IMR-90 (cell line): ENCODE results near the gene KIFC3. TPM values are rescaled to one million over a fixed set of nuclear protein-coding genes. Genes with fewer than 3 reads are reported as not detected.

ENCODE experiments used
- ATAC-seq: fragments of 200-7000 bp; cut with Tn5 transposase; 2 replicates; pipeline ENCODE4 v1.9.1; 2020; ENCODE audit warnings: low read depth, mild to moderate bottlenecking, moderate library complexity
- BruUV-seq: library from RNA; stranded (reverse); fragments of 400-500 nt; replicated peaks from 2 replicates; lab custom pipeline; 2021; lab: Mats Ljungman, UMichigan
- CTCF ChIA-PET: fragments of 300-600 bp; formaldehyde crosslinking; extraction: SDS; loops from one replicate; lab custom pipeline; 2021; ENCODE audit warnings: antibody characterized with exemption; lab: Yijun Ruan, JAX
- POLR2A ChIA-PET: fragments of 300-600 bp; sonication (Branson Sonifier 250); formaldehyde crosslinking; loops from one replicate; lab custom pipeline; 2022; ENCODE audit warnings: antibody characterized with exemption; ENCODE audit not compliant: unreplicated experiment; lab: Charles Lee
- DNase-seq: peaks from one replicate; pipeline ENCODE4 v3.0.0; 2013
- H2AFZ ChIP-seq: replicated peaks from 2 replicates; pipeline ENCODE3; 2013; ENCODE audit warnings: low read length, mild to moderate bottlenecking; ENCODE audit not compliant: poor library complexity
- H2AK5ac ChIP-seq: 2 replicates; pipeline ENCODE4 v1.6.1; 2013; ENCODE audit warnings: low read depth, low read length, inconsistent platforms
- H2AK9ac ChIP-seq: replicated peaks from 2 replicates; pipeline ENCODE3; 2013; ENCODE audit warnings: mild to moderate bottlenecking, low read depth, low read length, moderate library complexity; ENCODE audit not compliant: poor library complexity
- H2BK120ac ChIP-seq: 2 replicates; pipeline ENCODE4 v1.6.1; 2013; ENCODE audit warnings: low read depth, low read length, inconsistent platforms
- H2BK15ac ChIP-seq: 3 replicates; pipeline ENCODE4 v1.6.1; 2013; ENCODE audit warnings: low read depth, low read length, inconsistent platforms
- H2BK20ac ChIP-seq: 2 replicates; pipeline ENCODE4 v1.6.1; 2013; ENCODE audit warnings: low read depth, mild to moderate bottlenecking, inconsistent platforms, low read length, moderate library complexity
- H2BK5ac ChIP-seq: 2 replicates; pipeline ENCODE4 v1.6.1; 2013; ENCODE audit warnings: mild to moderate bottlenecking, low read depth, low read length, inconsistent platforms; ENCODE audit not compliant: poor library complexity, severe bottlenecking
- H3K14ac ChIP-seq: replicated peaks from 2 replicates; pipeline ENCODE4 v1.6.1; 2013; ENCODE audit warnings: low read depth, low read length, inconsistent platforms
- H3K18ac ChIP-seq: 2 replicates; pipeline ENCODE4 v1.6.1; 2013; ENCODE audit warnings: low read depth, low read length, control low read depth
- H3K23ac ChIP-seq: 2 replicates; pipeline ENCODE4 v1.6.1; 2013; ENCODE audit warnings: low read depth, low read length, inconsistent platforms
- H3K27ac ChIP-seq: 2 replicates; pipeline ENCODE4 v1.5.1; 2013; ENCODE audit warnings: mild to moderate bottlenecking, control low read depth, low read length; ENCODE audit not compliant: insufficient read depth
- H3K27me3 ChIP-seq: 2 replicates; pipeline ENCODE4 v1.6.1; 2013; ENCODE audit warnings: low read length; ENCODE audit not compliant: control insufficient read depth, insufficient read depth
- H3K36me3 ChIP-seq: 2 replicates; pipeline ENCODE4 v1.6.1; 2013; ENCODE audit warnings: low read length, mixed read lengths; ENCODE audit not compliant: control insufficient read depth, insufficient read depth
- H3K4ac ChIP-seq: 2 replicates; pipeline ENCODE4 v1.6.1; 2013; ENCODE audit warnings: low read depth, low read length, inconsistent platforms
- H3K4me1 ChIP-seq: 2 replicates; pipeline ENCODE4 v1.6.1; 2013; ENCODE audit warnings: low read length, mixed read lengths; ENCODE audit not compliant: control insufficient read depth, insufficient read depth
- H3K4me2 ChIP-seq: 2 replicates; pipeline ENCODE4 v1.6.1; 2013; ENCODE audit warnings: low read depth, mild to moderate bottlenecking, control low read depth, low read length, moderate library complexity
- H3K4me3 ChIP-seq: 2 replicates; pipeline ENCODE4 v1.5.1; 2013; ENCODE audit warnings: low read depth, mild to moderate bottlenecking, control low read depth, low read length, moderate library complexity; ENCODE audit not compliant: insufficient read depth
- H3K56ac ChIP-seq: 2 replicates; pipeline ENCODE4 v1.6.1; 2013; ENCODE audit warnings: low read length, inconsistent platforms; ENCODE audit not compliant: insufficient read depth; ENCODE audit errors: extremely low read depth
- H3K79me1 ChIP-seq, 2 experiments: 2 replicates each; pipeline ENCODE4 v1.6.1; 2013; ENCODE audit warnings: low read length in 2 of 2, inconsistent platforms in 1 of 2, low read depth in 1 of 2
- H3K9ac ChIP-seq: 2 replicates; pipeline ENCODE4 v1.6.1; 2013; ENCODE audit warnings: low read depth, low read length, control low read depth
- H3K9me1 ChIP-seq: 2 replicates; pipeline ENCODE4 v1.6.1; 2013; ENCODE audit warnings: low read length, inconsistent platforms; ENCODE audit not compliant: insufficient read depth
- H3K9me3 ChIP-seq: 2 replicates; pipeline ENCODE4 v1.6.1; 2013; ENCODE audit warnings: low read length; ENCODE audit not compliant: control insufficient read depth, insufficient read depth
- H4K20me1 ChIP-seq: 2 replicates; pipeline ENCODE4 v1.6.1; 2013; ENCODE audit warnings: low read length, inconsistent platforms; ENCODE audit not compliant: insufficient read depth
- H4K5ac ChIP-seq: 2 replicates; pipeline ENCODE4 v1.6.1; 2013; ENCODE audit warnings: mild to moderate bottlenecking, low read depth, low read length, control low read depth
- H4K8ac ChIP-seq, 2 experiments: 2 replicates each; pipeline ENCODE4 v1.6.1; 2013; ENCODE audit warnings: low read depth in 2 of 2, low read length in 2 of 2, control low read depth in 1 of 2, inconsistent platforms in 1 of 2
- H4K91ac ChIP-seq: 2 replicates; pipeline ENCODE4 v1.6.1; 2013; ENCODE audit warnings: low read depth, low read length, inconsistent platforms; ENCODE audit not compliant: insufficient read depth
- CHD1 ChIP-seq: IDR thresholded peaks from 2 replicates; pipeline ENCODE4 v1.6.1; 2012; ENCODE audit warnings: low read depth, low read length, improper control_type of control experiment
- FOS ChIP-seq: fragments of 150-350 bp; IDR thresholded peaks from 2 replicates; pipeline ENCODE4 v1.6.1; 2016; ENCODE audit warnings: low read depth, low read length
- MAZ ChIP-seq: IDR thresholded peaks from 2 replicates; pipeline ENCODE4 v1.6.1; 2012; ENCODE audit warnings: low read depth, mild to moderate bottlenecking, low read length, improper control_type of control experiment, moderate library complexity, borderline replicate concordance
- MXI1 ChIP-seq: IDR thresholded peaks from 2 replicates; pipeline ENCODE4 v1.6.1; 2012; ENCODE audit warnings: low read depth, mild to moderate bottlenecking, low read length, moderate library complexity, borderline replicate concordance
- NFE2L2 ChIP-seq: fragments of 150-350 bp; IDR thresholded peaks from 2 replicates; pipeline ENCODE4 v1.6.1; 2016; ENCODE audit warnings: low read depth, mild to moderate bottlenecking, low read length
- POLR2A ChIP-seq: IDR thresholded peaks from 2 replicates; pipeline ENCODE4 v1.6.1; 2012; ENCODE audit warnings: mild to moderate bottlenecking, low read depth, low read length
- USF2 ChIP-seq: fragments of 150-350 bp; IDR thresholded peaks from 2 replicates; pipeline ENCODE4 v1.6.1; 2017; ENCODE audit warnings: mild to moderate bottlenecking, antibody characterized with exemption, low read length, low read depth
- WGBS, 2 experiments: methylation state at CpG; one replicate each; pipeline versions ENCODE4 v1.1.5 to v1.1.7; 2013; ENCODE audit warnings: missing lambda C conversion rate in 2 of 2; ENCODE audit not compliant: insufficient read length in 1 of 2; ENCODE audit errors: extremely low coverage in 2 of 2; 5-methylcytosine and 5-hydroxymethylcytosine counted together
- dilution Hi-C: fragments of 300-500 bp; cut with HindIII; formaldehyde crosslinking; loops from one replicate; pipeline ENCODE4 v1.14.3; 2018; ENCODE audit warnings: low sequenced_read_pairs; ENCODE audit not compliant: unreplicated experiment
- in situ Hi-C: fragments of 300-500 bp; cut with MboI; formaldehyde crosslinking; loops from 3 replicates; pipeline ENCODE4 v1.14.3; 2019; ENCODE audit warnings: low sequenced_read_pairs, inconsistent platforms, mixed read lengths
- intact Hi-C: fragments of 100-400 bp; cut with micrococcal nuclease; formaldehyde crosslinking; loops from 2 replicates; pipeline ENCODE4 v1.10.0; 2022
- polyA plus RNA-seq, 3 experiments: library from polyadenylated mRNA; depleted of rRNA; stranded (reverse); fragments of >200 nt; gene quantifications; 2 replicates each; pipeline ENCODE4 v1.2.3, GENCODE V29; 2012; ENCODE audit warnings: low replicate concordance in 1 of 3
- total RNA-seq: library from RNA; depleted of rRNA; stranded (reverse); fragments of >200 nt; gene quantifications from 2 replicates; pipeline ENCODE4 v1.2.3, GENCODE V29; 2012

KIFC3 gene
- total and polyA plus RNA-seq, 2 of the 4 experiments (the other 2 are of a cell fraction) = 48.6 to 62.5 TPM

DNA sequence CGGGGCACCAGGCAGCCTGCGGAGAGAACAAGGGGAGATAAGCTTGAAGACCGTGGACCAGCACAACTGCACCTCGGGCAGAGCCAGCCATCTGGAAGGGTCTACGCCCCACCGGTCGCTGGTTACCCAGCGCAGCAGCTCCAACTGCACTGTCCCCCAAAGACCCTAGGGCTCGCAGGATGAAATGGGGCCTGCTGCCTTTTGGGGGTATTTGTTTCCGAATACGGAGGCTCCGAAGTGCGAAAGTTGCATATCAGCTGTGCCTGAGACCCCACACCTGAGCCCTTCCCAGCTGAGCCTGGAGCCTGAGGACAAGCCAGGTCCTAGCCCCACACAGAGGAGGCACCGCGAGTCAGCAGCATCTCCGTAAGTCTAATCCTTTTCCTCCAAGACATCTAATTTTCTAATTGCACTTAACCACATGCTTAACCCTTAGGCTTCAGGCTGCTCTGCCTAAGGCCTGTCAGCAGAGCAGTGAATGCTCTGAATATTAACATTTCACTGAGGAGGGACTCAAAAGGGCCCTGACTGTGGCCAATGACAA lies 4.0 kb downstream of the KIFC3 start:
- H2BK120ac ChIP-seq = no peak overlapping the region
- H4K5ac ChIP-seq = no peak overlapping the region
- H3K56ac ChIP-seq = no peak overlapping the region
- H2BK20ac ChIP-seq = no peak overlapping the region
- H4K8ac ChIP-seq = no peak overlapping the region
- peaks cover 31% of the 10 kb centered on the region for H3K9me1 ChIP-seq
- no peak overlapping the region for H3K4me2 ChIP-seq
- H2BK15ac ChIP-seq = no peak overlapping the region
- H2AK9ac ChIP-seq = no peak overlapping the region
- no TSS peak for BruUV-seq
- ChIA-PET POLR2A (no interaction called here), CTCF (no interaction called here)
- WGBS, 2 experiments = no CpG with 5 or more reads among the region's 16 CpGs
- H2AFZ ChIP-seq = no peak overlapping the region
- H3K27ac ChIP-seq = no peak overlapping the region
- no peaks in the 10 kb centered on the region for H3K9me3 ChIP-seq
- intact Hi-C loops = no loop called here
- H3K18ac ChIP-seq = no peak overlapping the region
- H3K79me1 ChIP-seq = peaks cover 7 to 76% of the 10 kb centered on the region in 2 experiments
- dilution Hi-C loops = no loop called here
- peaks cover 32% of the 10 kb centered on the region for H3K36me3 ChIP-seq
- H2BK5ac ChIP-seq = no peak overlapping the region
- H3K27me3 ChIP-seq = no peaks in the 10 kb centered on the region
- no peak overlapping the region for H4K91ac ChIP-seq
- in situ Hi-C loops = no loop called here
- ATAC-seq (no peak), DNase-seq (no peak)
- no peak overlapping the region for H3K14ac ChIP-seq
- H3K9ac ChIP-seq = no peak overlapping the region
- no peak overlapping the region for H2AK5ac ChIP-seq
- H3K23ac ChIP-seq = no peak overlapping the region
- H3K4me1 ChIP-seq = peaks cover 26% of the 10 kb centered on the region
- H4K20me1 ChIP-seq = peaks cover 36% of the 10 kb centered on the region
- H3K4me3 ChIP-seq = no peak overlapping the region
- TF ChIP-seq MAZ (no peak), NFE2L2 (no peak), FOS (no peak), CHD1 (no peak), USF2 (no peak), MXI1 (no peak), POLR2A (no peak)
- H3K4ac ChIP-seq = no peak overlapping the region; the same call in 1 of the 2 replicates
